ENCODE results near the gene SPOP.

DNA sequence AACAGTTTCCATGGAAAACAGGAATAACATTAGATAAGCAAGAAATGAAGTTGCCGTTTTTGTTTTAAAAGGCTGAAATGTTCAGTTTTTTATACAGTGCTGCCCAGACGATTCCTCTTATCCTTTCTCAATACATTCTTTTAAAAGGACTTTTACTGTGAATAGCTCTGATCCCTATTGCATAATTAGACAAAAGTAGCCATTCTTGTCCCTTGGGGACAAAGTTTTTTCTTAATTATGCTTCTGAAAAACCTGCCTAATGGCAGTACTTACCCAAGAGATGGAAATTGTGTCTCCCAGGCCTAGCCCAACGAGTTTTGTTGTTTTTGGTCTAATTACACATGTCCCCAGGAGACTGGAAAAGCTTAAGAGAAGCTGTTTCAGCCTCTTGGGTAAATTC lies 74.7 kb downstream of the SPOP start:
- TF ChIP-seq, protein P1, sequence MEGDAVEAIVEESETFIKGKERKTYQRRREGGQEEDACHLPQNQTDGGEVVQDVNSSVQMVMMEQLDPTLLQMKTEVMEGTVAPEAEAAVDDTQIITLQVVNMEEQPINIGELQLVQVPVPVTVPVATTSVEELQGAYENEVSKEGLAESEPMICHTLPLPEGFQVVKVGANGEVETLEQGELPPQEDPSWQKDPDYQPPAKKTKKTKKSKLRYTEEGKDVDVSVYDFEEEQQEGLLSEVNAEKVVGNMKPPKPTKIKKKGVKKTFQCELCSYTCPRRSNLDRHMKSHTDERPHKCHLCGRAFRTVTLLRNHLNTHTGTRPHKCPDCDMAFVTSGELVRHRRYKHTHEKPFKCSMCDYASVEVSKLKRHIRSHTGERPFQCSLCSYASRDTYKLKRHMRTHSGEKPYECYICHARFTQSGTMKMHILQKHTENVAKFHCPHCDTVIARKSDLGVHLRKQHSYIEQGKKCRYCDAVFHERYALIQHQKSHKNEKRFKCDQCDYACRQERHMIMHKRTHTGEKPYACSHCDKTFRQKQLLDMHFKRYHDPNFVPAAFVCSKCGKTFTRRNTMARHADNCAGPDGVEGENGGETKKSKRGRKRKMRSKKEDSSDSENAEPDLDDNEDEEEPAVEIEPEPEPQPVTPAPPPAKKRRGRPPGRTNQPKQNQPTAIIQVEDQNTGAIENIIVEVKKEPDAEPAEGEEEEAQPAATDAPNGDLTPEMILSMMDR (conservative IDR thresholded peaks at IDR 0.05 in 1 of 2, IDR thresholded peaks at IDR 0.05 in 1 of 2; ENCODE audit: low read depth in 1 of 2, low read length in 2 of 2) = no peak
- no peak for TF ChIP-seq EZH2 (IDR thresholded peaks at IDR 0.05; ENCODE audit: low read length, missing control alignments)
